Measurements from ENCODE around the gene ATM. TPM values are rescaled to one million over a fixed set of nuclear protein-coding genes. Genes with fewer than 3 reads are reported as not detected.

Gene ATM
- total and polyA plus RNA-seq, 2 donors (not counting 1 experiment from before 2014, with no cell fraction given) = 111 to 446 TPM

DNA sequence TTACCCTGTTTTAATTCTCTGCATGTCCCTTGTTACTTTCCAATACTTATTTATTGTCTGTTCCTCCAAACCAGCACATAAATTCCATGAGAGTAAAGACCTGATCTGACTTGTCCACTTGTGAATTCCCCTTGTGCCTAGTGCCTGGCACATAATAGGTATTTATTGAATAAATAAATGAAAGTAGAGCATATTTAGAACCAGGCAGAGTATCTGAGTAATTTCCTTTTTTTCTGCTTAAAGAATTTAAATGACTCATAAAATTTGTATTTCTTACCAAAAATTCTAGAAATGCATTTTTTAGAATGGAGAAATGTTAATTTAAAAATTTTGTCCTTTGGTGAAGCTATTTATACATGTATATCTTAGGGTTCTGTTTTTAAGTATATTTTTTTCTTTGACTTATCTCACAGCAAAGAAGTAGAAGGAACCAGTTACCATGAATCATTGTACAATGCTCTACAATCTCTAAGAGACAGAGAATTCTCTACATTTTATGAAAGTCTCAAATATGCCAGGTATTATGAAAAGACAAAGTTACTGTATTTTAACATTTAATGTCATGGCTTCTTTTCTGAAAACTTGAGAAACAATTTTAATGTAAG lies 96.8 kb downstream of the ATM start:
- ATAC-seq (ENCODE audit: low read depth) = no peak
- no peaks in the 10 kb centered on the region for H3K27me3 Mint-ChIP-seq
- Histone ChIP-seq H3K4me1 (ENCODE audit: control insufficient read depth in 2 of 2, insufficient read depth in 2 of 2, low read length in 2 of 2) (no peaks in the 10 kb centered on the region), H2AFZ (ENCODE audit: insufficient read depth, low read depth, low read length, poor library complexity, severe bottlenecking) (no peak overlapping the region), H3K9ac (ENCODE audit: low read length) (no peak overlapping the region), H3K9me3 (ENCODE audit: control extremely low read depth in 1 of 3, control insufficient read depth in 2 of 3, insufficient read depth in 1 of 3, low read length in 2 of 3) (no peaks in the 10 kb centered on the region), H3K4me2 (replicated peaks; ENCODE audit: low read depth, low read length, poor library complexity, severe bottlenecking) (no peak overlapping the region), H3K27ac (ENCODE audit: low read length in 2 of 2) (no peak overlapping the region), H3K27me3 (replicated peaks in 1 of 4; ENCODE audit: control extremely low read depth in 1 of 4, control insufficient read depth in 3 of 4, insufficient read depth in 4 of 4, low read length in 3 of 4) (no peaks in the 10 kb centered on the region), H3K79me2 (ENCODE audit: control insufficient read depth, insufficient read depth, low read length) (peaks cover 2% of the 10 kb centered on the region), H3K4me3 (ENCODE audit: control extremely low read depth in 1 of 5, extremely low read depth in 1 of 5, insufficient read depth in 1 of 5, low read depth in 2 of 5, low read length in 4 of 5) (no peak overlapping the region), H3K36me3 (replicated peaks in 1 of 2; ENCODE audit: control extremely low read depth in 1 of 2, control insufficient read depth in 1 of 2, extremely low read depth in 1 of 2, insufficient read depth in 2 of 2, low read length in 1 of 2) (peaks cover 11 to 91% of the 10 kb centered on the region in 2 experiments), H4K20me1 (ENCODE audit: control insufficient read depth, insufficient read depth, low read length, poor library complexity, severe bottlenecking) (no peaks in the 10 kb centered on the region)
- H3K9me3 Mint-ChIP-seq (ENCODE audit: insufficient read depth) = no peaks in the 10 kb centered on the region
- intact Hi-C loops (cut with micrococcal nuclease) = no loop called here
- no peak overlapping the region for H3K27ac Mint-ChIP-seq
- DNase-seq = no peak
- TF ChIP-seq, protein P1, sequence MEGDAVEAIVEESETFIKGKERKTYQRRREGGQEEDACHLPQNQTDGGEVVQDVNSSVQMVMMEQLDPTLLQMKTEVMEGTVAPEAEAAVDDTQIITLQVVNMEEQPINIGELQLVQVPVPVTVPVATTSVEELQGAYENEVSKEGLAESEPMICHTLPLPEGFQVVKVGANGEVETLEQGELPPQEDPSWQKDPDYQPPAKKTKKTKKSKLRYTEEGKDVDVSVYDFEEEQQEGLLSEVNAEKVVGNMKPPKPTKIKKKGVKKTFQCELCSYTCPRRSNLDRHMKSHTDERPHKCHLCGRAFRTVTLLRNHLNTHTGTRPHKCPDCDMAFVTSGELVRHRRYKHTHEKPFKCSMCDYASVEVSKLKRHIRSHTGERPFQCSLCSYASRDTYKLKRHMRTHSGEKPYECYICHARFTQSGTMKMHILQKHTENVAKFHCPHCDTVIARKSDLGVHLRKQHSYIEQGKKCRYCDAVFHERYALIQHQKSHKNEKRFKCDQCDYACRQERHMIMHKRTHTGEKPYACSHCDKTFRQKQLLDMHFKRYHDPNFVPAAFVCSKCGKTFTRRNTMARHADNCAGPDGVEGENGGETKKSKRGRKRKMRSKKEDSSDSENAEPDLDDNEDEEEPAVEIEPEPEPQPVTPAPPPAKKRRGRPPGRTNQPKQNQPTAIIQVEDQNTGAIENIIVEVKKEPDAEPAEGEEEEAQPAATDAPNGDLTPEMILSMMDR (IDR thresholded peaks at IDR 0.05) = no peak
- no peak for TF ChIP-seq EZH2 (IDR thresholded peaks at IDR 0.05; ENCODE audit: borderline replicate concordance, insufficient read depth, low read depth, low read length, poor library complexity, severe bottlenecking)
- H3K4me3 Mint-ChIP-seq = no peak overlapping the region
- POLR2A ChIA-PET = no interaction called here
- H3K4me1 Mint-ChIP-seq = no peaks in the 10 kb centered on the region
- CTCF ChIA-PET = no interaction called here

DNA sequence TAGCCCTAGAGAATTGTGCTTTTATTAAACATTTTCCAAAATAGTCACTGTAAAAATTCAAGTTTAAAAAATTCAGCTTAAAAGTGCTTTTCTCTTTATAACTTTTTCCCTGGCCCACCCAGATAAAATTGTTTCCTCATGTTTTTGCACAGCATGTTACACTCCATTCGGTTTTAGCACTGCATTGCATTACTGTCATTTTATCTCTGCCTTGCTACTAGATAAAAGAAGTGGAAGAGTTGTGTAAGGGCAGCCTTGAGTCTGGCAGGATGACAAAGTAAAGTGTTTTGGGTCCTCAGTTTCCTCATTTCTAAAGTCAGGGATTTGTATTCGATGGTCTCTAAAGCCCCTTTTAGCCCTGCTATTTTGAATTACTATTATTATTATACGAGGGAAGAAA lies 99.8 kb downstream of the ATM start:
- no peak for TF ChIP-seq EZH2 (IDR thresholded peaks at IDR 0.05; ENCODE audit: borderline replicate concordance, insufficient read depth, low read depth, low read length, poor library complexity, severe bottlenecking)
- TF ChIP-seq, protein P1 (IDR thresholded peaks at IDR 0.05) = no peak
- Histone ChIP-seq H3K36me3 (replicated peaks in 1 of 2; ENCODE audit: control extremely low read depth in 1 of 2, control insufficient read depth in 1 of 2, extremely low read depth in 1 of 2, insufficient read depth in 2 of 2, low read length in 1 of 2) (peaks cover 8 to 94% of the 10 kb centered on the region in 2 experiments), H3K4me1 (ENCODE audit: control insufficient read depth in 2 of 2, insufficient read depth in 2 of 2, low read length in 2 of 2) (no peaks in the 10 kb centered on the region), H3K9ac (ENCODE audit: low read length) (no peak overlapping the region), H2AFZ (ENCODE audit: insufficient read depth, low read depth, low read length, poor library complexity, severe bottlenecking) (no peak overlapping the region), H3K9me3 (ENCODE audit: control extremely low read depth in 1 of 3, control insufficient read depth in 2 of 3, insufficient read depth in 1 of 3, low read length in 2 of 3) (no peaks in the 10 kb centered on the region), H3K4me3 (ENCODE audit: control extremely low read depth in 1 of 5, extremely low read depth in 1 of 5, insufficient read depth in 1 of 5, low read depth in 2 of 5, low read length in 4 of 5) (no peak overlapping the region), H3K4me2 (replicated peaks; ENCODE audit: low read depth, low read length, poor library complexity, severe bottlenecking) (no peak overlapping the region), H4K20me1 (ENCODE audit: control insufficient read depth, insufficient read depth, low read length, poor library complexity, severe bottlenecking) (no peaks in the 10 kb centered on the region), H3K79me2 (ENCODE audit: control insufficient read depth, insufficient read depth, low read length) (no peaks in the 10 kb centered on the region), H3K27ac (ENCODE audit: low read length in 2 of 2) (no peak overlapping the region), H3K27me3 (replicated peaks in 1 of 4; ENCODE audit: control extremely low read depth in 1 of 4, control insufficient read depth in 3 of 4, insufficient read depth in 4 of 4, low read length in 3 of 4) (no peaks in the 10 kb centered on the region)
- WGBS (ENCODE audit: insufficient coverage) = no CpG with 5 or more reads among the region's 3 CpGs
- H3K27me3 Mint-ChIP-seq = no peaks in the 10 kb centered on the region
- H3K9me3 Mint-ChIP-seq (ENCODE audit: insufficient read depth) = no peaks in the 10 kb centered on the region
- no peak overlapping the region for H3K4me3 Mint-ChIP-seq
- no peak overlapping the region for H3K27ac Mint-ChIP-seq
- DNase-seq (no peak), ATAC-seq (ENCODE audit: low read depth) (no peak)
- ChIA-PET POLR2A (no interaction called here), CTCF (no interaction called here)
- no peaks in the 10 kb centered on the region for H3K4me1 Mint-ChIP-seq
- intact Hi-C loops (cut with micrococcal nuclease) = loop anchor here (2.0 kb wide), 1 partner anchor 14 kb away; no protein-coding TSS in a partner anchor
